PC-9 (cell line): ENCODE data around the gene CELF4. TPM values are rescaled to one million over a fixed set of nuclear protein-coding genes. Genes with fewer than 3 reads are reported as not detected.

ENCODE experiments used
- BruUV-seq: library from RNA; stranded (reverse); fragments of 400-500 nt; replicated peaks from 2 replicates; lab custom pipeline; 2021; lab: Mats Ljungman, UMichigan
- CTCF ChIA-PET: fragments of 300-600 bp; sonication (Branson Sonifier 250); formaldehyde crosslinking; loops from one replicate; lab custom pipeline; 2022; ENCODE audit warnings: antibody characterized with exemption; lab: Charles Lee
- POLR2A ChIA-PET: fragments of 300-600 bp; sonication (Branson Sonifier 250); formaldehyde crosslinking; loops from one replicate; lab custom pipeline; 2022; ENCODE audit warnings: antibody characterized with exemption; ENCODE audit not compliant: unreplicated experiment; lab: Charles Lee
- DNase-seq, 2 experiments: peaks; one replicate each; pipeline versions ENCODE4 v3.0.0 to v3.0.0-alpha.2; 2015 to 2022; ENCODE audit warnings: mixed read lengths in 1 of 2
- H2AFZ ChIP-seq: fragments of 200-600 bp; sonication (generic); 2 replicates; pipeline ENCODE4 v1.8.1; 2017; ENCODE audit warnings: antibody characterized with exemption
- H3F3A ChIP-seq: fragments of 200-600 bp; sonication (generic); 2 replicates; pipeline ENCODE4 v1.8.1; 2017; ENCODE audit warnings: antibody characterized with exemption, mild to moderate bottlenecking, low read depth; ENCODE audit not compliant: insufficient read depth
- H3K27ac ChIP-seq: fragments of 200-600 bp; sonication (generic); 2 replicates; pipeline ENCODE4 v1.6.1; 2016; ENCODE audit warnings: mixed run types
- H3K27me3 ChIP-seq: fragments of 200-600 bp; sonication (generic); 2 replicates; pipeline ENCODE4 v1.6.1; 2016; ENCODE audit warnings: low read depth, mixed run types; ENCODE audit not compliant: insufficient read depth
- H3K36me3 ChIP-seq: fragments of 200-600 bp; sonication (generic); 2 replicates; pipeline ENCODE4 v1.6.1; 2016; ENCODE audit warnings: low read depth, mixed run types
- H3K4me1 ChIP-seq: fragments of 200-600 bp; sonication (generic); replicated peaks from 2 replicates; pipeline ENCODE4 v1.6.1; 2016; ENCODE audit warnings: mixed run types; ENCODE audit not compliant: insufficient read depth
- H3K4me2 ChIP-seq: fragments of 200-600 bp; sonication (generic); 2 replicates; pipeline ENCODE4 v1.6.1; 2017; ENCODE audit warnings: mixed run types
- H3K4me3 ChIP-seq: fragments of 200-600 bp; sonication (generic); 2 replicates; pipeline ENCODE4 v1.6.1; 2016; ENCODE audit warnings: mixed run types
- H3K79me2 ChIP-seq: fragments of 200-600 bp; sonication (generic); 2 replicates; pipeline ENCODE4 v1.6.1; 2017; ENCODE audit warnings: low read depth, mixed run types
- H3K9me2 ChIP-seq: fragments of 200-600 bp; sonication (generic); 2 replicates; pipeline ENCODE4 v1.8.1; 2017; ENCODE audit warnings: mild to moderate bottlenecking; ENCODE audit not compliant: insufficient read depth
- H3K9me3 ChIP-seq: fragments of 200-600 bp; sonication (generic); 2 replicates; pipeline ENCODE4 v1.8.1; 2016; ENCODE audit warnings: low read depth; ENCODE audit not compliant: insufficient read depth
- H4K20me1 ChIP-seq: fragments of 200-600 bp; sonication (generic); 2 replicates; pipeline ENCODE4 v1.8.1; 2017; ENCODE audit not compliant: insufficient read depth
- CTCF ChIP-seq: fragments of 200-600 bp; sonication (generic); conservative IDR thresholded peaks from 2 replicates; pipeline ENCODE4 v1.6.1; 2017; ENCODE audit warnings: mixed run types, antibody characterized with exemption, mild to moderate bottlenecking, moderate library complexity
- EZH2 ChIP-seq: fragments of 200-600 bp; sonication (generic); IDR thresholded peaks from 2 replicates; pipeline ENCODE4 v1.8.0; 2017; ENCODE audit warnings: antibody characterized with exemption, low read depth
- intact Hi-C: fragments of 100-400 bp; cut with micrococcal nuclease; formaldehyde crosslinking; loops from one replicate; pipeline ENCODE4 v1.10.0; 2022; ENCODE audit not compliant: unreplicated experiment
- total RNA-seq: library from RNA; stranded (reverse); gene quantifications from 2 replicates; pipeline ENCODE4 v1.2.3, GENCODE V29; 2021

CELF4 gene
- total RNA-seq, 1 experiment from 2014 or later: 1.2 TPM

- H3K27ac ChIP-seq: no peak overlapping the region
- intact Hi-C loops: no loop called here
- no peak overlapping the region for H2AFZ ChIP-seq
- no peaks in the 10 kb centered on the region for H3K79me2 ChIP-seq
- DNase-seq: no peak
- no peak overlapping the region for H3K4me3 ChIP-seq
- H3K36me3 ChIP-seq: no peaks in the 10 kb centered on the region
- ChIA-PET POLR2A (no interaction called here), CTCF (no interaction called here)
- no peaks in the 10 kb centered on the region for H3K9me2 ChIP-seq
- no peaks in the 10 kb centered on the region for H3K4me1 ChIP-seq
- no peak for TF ChIP-seq CTCF
- TF ChIP-seq EZH2: no peak
- peaks cover 40% of the 10 kb centered on the region; the same call in 1 of the 2 replicates for H3K27me3 ChIP-seq
- BruUV-seq: no TSS peak
- no peaks in the 10 kb centered on the region for H3K9me3 ChIP-seq
- H4K20me1 ChIP-seq: no peaks in the 10 kb centered on the region
- H3F3A ChIP-seq: no peaks in the 10 kb centered on the region
- no peak overlapping the region for H3K4me2 ChIP-seq
Measured at GRCh38 chr18:37554399-37554787, 11.2 kb downstream of the CELF4 start.

- TF ChIP-seq EZH2 (no peak), CTCF (no peak)
- H3K27me3 ChIP-seq: peaks cover 45% of the 10 kb centered on the region; the same call in 1 of the 2 replicates
- H3K4me2 ChIP-seq: no peak overlapping the region
- CTCF ChIA-PET: no interaction called here
- no peak for DNase-seq
- no peaks in the 10 kb centered on the region for H3K9me3 ChIP-seq
- H4K20me1 ChIP-seq: no peaks in the 10 kb centered on the region
- no peak overlapping the region for H3K4me3 ChIP-seq
- no peaks in the 10 kb centered on the region for H3K79me2 ChIP-seq
- H3K36me3 ChIP-seq: no peaks in the 10 kb centered on the region
- no peaks in the 10 kb centered on the region for H3F3A ChIP-seq
- intact Hi-C loops: no loop called here
- POLR2A ChIA-PET: no interaction called here
- H2AFZ ChIP-seq: no peak overlapping the region
- H3K4me1 ChIP-seq: no peaks in the 10 kb centered on the region
- no TSS peak for BruUV-seq
- no peaks in the 10 kb centered on the region for H3K9me2 ChIP-seq
- no peak overlapping the region for H3K27ac ChIP-seq
Measured at GRCh38 chr18:37553633-37554398, 11.8 kb downstream of the CELF4 start.

GRCh38 chr18:37552286-37552685 lies 13.3 kb downstream of the CELF4 start:
- Histone ChIP-seq H3K9me3 (no peaks in the 10 kb centered on the region), H4K20me1 (no peaks in the 10 kb centered on the region), H2AFZ (no peak overlapping the region), H3K79me2 (no peaks in the 10 kb centered on the region), H3F3A (no peaks in the 10 kb centered on the region), H3K27me3 (peaks cover 46% of the 10 kb centered on the region), H3K9me2 (no peaks in the 10 kb centered on the region), H3K36me3 (no peaks in the 10 kb centered on the region), H3K27ac (no peak overlapping the region), H3K4me3 (no peak overlapping the region), H3K4me2 (no peak overlapping the region), H3K4me1 (no peaks in the 10 kb centered on the region)
- DNase-seq: no peak
- ChIA-PET POLR2A (no interaction called here), CTCF (no interaction called here)
- no TSS peak for BruUV-seq
- TF ChIP-seq EZH2: no peak
- TF ChIP-seq CTCF: no peak
- intact Hi-C loops: no loop called here
